Choroid plexus epithelial cell (primary cell): ENCODE results near the gene ARPIN.
"Not testable (repeated sequence)": the region's sequence is repeated elsewhere in the genome, so short reads cannot be mapped to it uniquely, and the experiment has no call there.

ENCODE experiments used
- DNase-seq: peaks from one replicate; pipeline ENCODE4 v3.0.0-alpha.2; 2010; ENCODE audit warnings: low read depth
- H3K4me3 ChIP-seq: 2 replicates; pipeline ENCODE4 v1.5.1; 2011; ENCODE audit warnings: low read depth, mild to moderate bottlenecking, control low read depth, low read length, moderate library complexity
- CTCF ChIP-seq: conservative IDR thresholded peaks from 2 replicates; pipeline ENCODE4 v1.5.1; 2011; ENCODE audit warnings: low read depth, mild to moderate bottlenecking, control low read depth, inconsistent platforms, low read length, moderate library complexity

The ARPIN gene

GRCh38 chr15:89888214-89888804 lies 24.4 kb downstream of the ARPIN start:
- DNase-seq, result peak; percentile 86
- no peak overlapping the region for H3K4me3 ChIP-seq
- peak; percentile 77 for TF ChIP-seq CTCF

- TF ChIP-seq CTCF, result no peak
- no peak overlapping the region for H3K4me3 ChIP-seq
- no peak for DNase-seq
These were observed 27.1 kb downstream of the ARPIN start for GRCh38 chr15:89885611-89886010.

- DNase-seq, H3K4me3 ChIP-seq: not testable (repeated sequence)
These were observed 27.6 kb downstream of the ARPIN start for GRCh38 chr15:89885179-89885578.

GRCh38 chr15:89883518-89883917 lies 29.2 kb downstream of the ARPIN start:
- no peak for DNase-seq
- TF ChIP-seq CTCF, result no peak
- H3K4me3 ChIP-seq, result no peak overlapping the region

GRCh38 chr15:89880727-89881126 lies 32.0 kb downstream of the ARPIN start:
- TF ChIP-seq CTCF, result no peak
- DNase-seq, result no peak
- no peak overlapping the region for H3K4me3 ChIP-seq

GRCh38 chr15:89878323-89878722 lies 34.4 kb downstream of the ARPIN start:
- TF ChIP-seq CTCF, result no peak
- no peak for DNase-seq
- no peak overlapping the region for H3K4me3 ChIP-seq

- no peak for DNase-seq
- no peak overlapping the region for H3K4me3 ChIP-seq
- no peak for TF ChIP-seq CTCF
These were observed 35.7 kb downstream of the ARPIN start for GRCh38 chr15:89877083-89877425.
